ENCODE data around the gene COMP. TPM values are rescaled to one million over a fixed set of nuclear protein-coding genes. Genes with fewer than 3 reads are reported as not detected.

COMP gene
- total RNA-seq, 4 donors from 2014 or later, result 5.1 to 9.1 (median 6.9) TPM

DNA sequence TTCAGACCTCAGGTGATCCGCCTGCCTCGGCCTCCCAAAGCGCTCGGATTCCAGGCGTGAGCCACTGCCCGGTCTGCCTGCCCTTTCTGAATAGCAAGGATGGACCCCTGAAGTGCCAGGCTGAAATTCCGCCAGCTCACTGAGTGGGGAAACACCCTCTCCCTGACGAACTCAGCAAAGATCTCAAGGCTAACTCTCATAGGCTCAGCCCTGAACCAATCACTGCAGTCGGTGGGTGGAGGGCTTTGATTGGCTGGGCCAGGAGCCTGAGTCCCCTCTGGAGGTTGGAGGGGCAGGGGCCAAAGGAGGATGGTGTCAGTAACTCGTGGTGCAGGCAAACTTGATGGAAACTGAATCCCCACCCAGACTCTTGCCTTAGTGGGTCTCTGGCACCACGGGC is 11.2 kb upstream of the COMP start:
- Histone ChIP-seq H3K27ac (no peak overlapping the region), H3K36me3 (no peaks in the 10 kb centered on the region), H3K4me1 (no peaks in the 10 kb centered on the region), H3K27me3 (peaks cover 33% of the 10 kb centered on the region), H3K4me3 (no peak overlapping the region), H3K9me3 (no peaks in the 10 kb centered on the region)
- no peak for DNase-seq (ENCODE audit: low spot score in 2 of 2)
- WGBS, result 79% methylated on average over 8 of the region's 11 CpGs
- no peak for TF ChIP-seq POLR2AphosphoS5 (IDR thresholded peaks at IDR 0.05)
- TF ChIP-seq, protein P1, sequence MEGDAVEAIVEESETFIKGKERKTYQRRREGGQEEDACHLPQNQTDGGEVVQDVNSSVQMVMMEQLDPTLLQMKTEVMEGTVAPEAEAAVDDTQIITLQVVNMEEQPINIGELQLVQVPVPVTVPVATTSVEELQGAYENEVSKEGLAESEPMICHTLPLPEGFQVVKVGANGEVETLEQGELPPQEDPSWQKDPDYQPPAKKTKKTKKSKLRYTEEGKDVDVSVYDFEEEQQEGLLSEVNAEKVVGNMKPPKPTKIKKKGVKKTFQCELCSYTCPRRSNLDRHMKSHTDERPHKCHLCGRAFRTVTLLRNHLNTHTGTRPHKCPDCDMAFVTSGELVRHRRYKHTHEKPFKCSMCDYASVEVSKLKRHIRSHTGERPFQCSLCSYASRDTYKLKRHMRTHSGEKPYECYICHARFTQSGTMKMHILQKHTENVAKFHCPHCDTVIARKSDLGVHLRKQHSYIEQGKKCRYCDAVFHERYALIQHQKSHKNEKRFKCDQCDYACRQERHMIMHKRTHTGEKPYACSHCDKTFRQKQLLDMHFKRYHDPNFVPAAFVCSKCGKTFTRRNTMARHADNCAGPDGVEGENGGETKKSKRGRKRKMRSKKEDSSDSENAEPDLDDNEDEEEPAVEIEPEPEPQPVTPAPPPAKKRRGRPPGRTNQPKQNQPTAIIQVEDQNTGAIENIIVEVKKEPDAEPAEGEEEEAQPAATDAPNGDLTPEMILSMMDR (IDR thresholded peaks at IDR 0.05), result no peak
- TF ChIP-seq POLR2A (IDR thresholded peaks at IDR 0.05), result no peak
- no peak for TF ChIP-seq EP300 (IDR thresholded peaks at IDR 0.05)

DNA sequence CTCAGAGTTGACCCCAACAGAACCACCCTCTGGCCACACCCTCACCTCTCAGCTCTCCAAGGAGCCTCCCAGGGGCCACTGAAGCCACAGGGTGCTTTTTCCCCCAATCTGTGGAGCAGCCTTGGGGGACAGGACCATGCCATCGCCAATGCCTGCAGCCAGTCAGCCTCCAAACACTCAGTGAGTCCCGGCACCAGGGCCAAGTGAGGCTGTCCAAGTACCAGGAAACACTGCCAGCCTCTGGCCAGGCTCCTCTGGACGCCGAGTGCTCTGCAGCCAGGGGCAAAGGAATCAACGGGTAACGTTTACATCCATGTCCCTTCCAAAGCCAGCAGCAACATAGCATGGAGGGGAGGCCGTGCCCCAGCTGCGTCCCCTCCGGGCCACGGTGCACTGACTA is 9.5 kb upstream of the COMP start:
- Histone ChIP-seq H3K27me3 (peaks cover 39% of the 10 kb centered on the region), H3K4me1 (peaks cover 3% of the 10 kb centered on the region), H3K4me3 (no peak overlapping the region), H3K36me3 (no peaks in the 10 kb centered on the region), H3K9me3 (no peaks in the 10 kb centered on the region), H3K27ac (no peak overlapping the region)
- DNase-seq (ENCODE audit: low spot score in 2 of 2), result no peak
- WGBS, result 89% methylated on average over 4 of the region's 10 CpGs
- no peak for TF ChIP-seq EP300 (IDR thresholded peaks at IDR 0.05)
- TF ChIP-seq, protein P1 (IDR thresholded peaks at IDR 0.05), result no peak
- no peak for TF ChIP-seq POLR2AphosphoS5 (IDR thresholded peaks at IDR 0.05)
- TF ChIP-seq POLR2A (IDR thresholded peaks at IDR 0.05), result no peak

- Histone ChIP-seq H3K9me3 (no peaks in the 10 kb centered on the region), H3K27ac (no peak overlapping the region), H3K36me3 (no peaks in the 10 kb centered on the region), H3K4me3 (no peak overlapping the region), H3K4me1 (peaks cover 7% of the 10 kb centered on the region), H3K27me3 (peaks cover 43% of the 10 kb centered on the region)
- no peak for DNase-seq (ENCODE audit: low spot score in 2 of 2)
- no peak for TF ChIP-seq EP300 (IDR thresholded peaks at IDR 0.05)
- no peak for TF ChIP-seq POLR2A (IDR thresholded peaks at IDR 0.05)
- TF ChIP-seq POLR2AphosphoS5 (IDR thresholded peaks at IDR 0.05), result no peak
- TF ChIP-seq, protein P1 (IDR thresholded peaks at IDR 0.05), result no peak
These were observed 9.0 kb upstream of the COMP start for GRCh38 chr19:18800079-18800478.

DNA sequence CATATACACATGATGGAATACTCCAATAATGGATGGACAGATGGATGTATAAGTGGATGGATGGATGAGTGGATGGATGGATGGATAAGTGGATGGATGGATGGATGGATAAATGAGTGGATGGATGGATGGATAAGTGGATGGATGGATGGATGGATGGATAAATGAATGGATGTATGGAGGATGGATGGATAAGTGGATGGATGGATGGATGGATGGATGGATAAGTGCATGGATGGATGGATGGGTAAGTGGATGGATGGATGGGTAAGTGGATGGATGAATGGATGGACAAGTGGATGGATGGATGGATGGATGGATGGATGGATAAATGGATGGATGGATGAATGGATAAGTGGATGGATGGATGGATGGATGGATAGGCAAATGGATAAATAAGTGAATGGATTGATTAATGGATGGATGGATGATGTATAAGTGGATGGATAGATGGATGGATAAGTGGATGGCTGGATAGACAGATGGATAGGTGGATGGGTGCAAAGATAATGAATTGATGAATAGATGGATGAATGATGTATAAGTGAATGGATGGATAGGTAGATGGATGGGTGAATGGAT is 8.4 kb upstream of the COMP start:
- Histone ChIP-seq H3K4me3 (no peak overlapping the region), H3K27me3 (peaks cover 43% of the 10 kb centered on the region), H3K27ac (no peak overlapping the region), H3K4me1 (peaks cover 7% of the 10 kb centered on the region), H3K36me3 (no peaks in the 10 kb centered on the region), H3K9me3 (no peaks in the 10 kb centered on the region)
- DNase-seq (ENCODE audit: low spot score in 2 of 2), result no peak
- no peak for TF ChIP-seq EP300 (IDR thresholded peaks at IDR 0.05)
- TF ChIP-seq, protein P1 (IDR thresholded peaks at IDR 0.05), result no peak
- TF ChIP-seq POLR2A (IDR thresholded peaks at IDR 0.05), result no peak
- TF ChIP-seq POLR2AphosphoS5 (IDR thresholded peaks at IDR 0.05), result no peak

- H3K9me3 ChIP-seq, result no peaks in the 10 kb centered on the region
- no peak overlapping the region for H3K4me3 ChIP-seq
- peaks cover 7% of the 10 kb centered on the region for H3K4me1 ChIP-seq
- no peak overlapping the region for H3K27ac ChIP-seq
- DNase-seq (ENCODE audit: low spot score in 2 of 2), result no peak
- peaks cover 44% of the 10 kb centered on the region for H3K27me3 ChIP-seq
- TF ChIP-seq, protein P1 (IDR thresholded peaks at IDR 0.05), result no peak
- TF ChIP-seq POLR2A (IDR thresholded peaks at IDR 0.05) (no peak), POLR2AphosphoS5 (IDR thresholded peaks at IDR 0.05) (no peak), EP300 (IDR thresholded peaks at IDR 0.05) (no peak)
- no peaks in the 10 kb centered on the region for H3K36me3 ChIP-seq
- 54% methylated on average over 16 of the region's 22 CpGs for WGBS
These were observed 7.6 kb upstream of the COMP start for GRCh38 chr19:18798384-18799352.

Measured in suprapubic skin (tissue), 4 donors.